GM19023 (cell line): ENCODE data around the gene KCNQ1.

ENCODE experiments used
- ATAC-seq: cut with Tn5 transposase; IDR thresholded peaks from one replicate; pipeline ENCODE4 v1.9.1; 2021; ENCODE audit warnings: mild to moderate bottlenecking, moderate library complexity; ENCODE audit not compliant: unreplicated experiment

Gene KCNQ1

DNA sequence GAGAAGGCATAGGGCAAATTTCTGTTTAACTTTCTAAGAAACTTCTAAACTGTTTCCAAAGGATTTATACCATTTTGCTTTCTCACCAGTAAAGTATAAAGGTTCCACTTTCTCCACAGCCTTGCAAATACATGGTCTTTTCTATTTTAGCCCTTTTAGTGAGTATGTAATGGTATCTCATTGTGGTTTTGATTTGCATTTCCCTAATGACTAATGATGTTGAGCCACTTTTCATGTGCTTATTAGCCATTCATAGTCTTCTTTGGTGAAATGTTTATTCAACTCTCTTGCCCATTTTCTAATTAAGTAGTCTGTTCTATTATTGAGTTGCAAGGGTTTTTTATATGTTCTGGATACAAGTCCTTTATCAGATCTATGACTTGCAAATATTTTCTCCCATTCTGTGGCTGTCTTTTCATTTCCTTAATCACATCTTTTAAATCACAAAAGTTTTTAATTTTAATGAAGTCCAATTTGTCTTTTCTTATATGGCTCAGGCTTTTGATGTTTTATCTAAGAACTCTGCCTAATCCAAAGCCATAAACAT lies 338.8 kb downstream of the KCNQ1 start:
- no peak for ATAC-seq

DNA sequence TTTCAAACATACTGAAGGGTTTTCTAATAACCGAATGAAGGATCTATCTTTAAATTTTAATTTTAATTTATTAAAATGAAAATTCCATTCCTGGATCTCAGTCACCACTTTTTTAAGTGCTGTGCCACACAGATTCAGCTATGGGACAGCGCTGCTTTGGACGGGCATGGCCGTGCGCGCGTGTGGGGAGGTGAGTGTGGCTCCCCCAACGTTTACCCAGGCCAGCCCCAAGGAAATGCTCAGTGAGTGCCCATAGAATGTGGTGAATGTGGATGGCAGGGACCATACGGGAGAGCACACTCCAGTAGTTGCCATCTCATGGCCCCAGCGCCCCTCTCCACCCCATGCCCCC lies 343.0 kb downstream of the KCNQ1 start:
- ATAC-seq = no peak

DNA sequence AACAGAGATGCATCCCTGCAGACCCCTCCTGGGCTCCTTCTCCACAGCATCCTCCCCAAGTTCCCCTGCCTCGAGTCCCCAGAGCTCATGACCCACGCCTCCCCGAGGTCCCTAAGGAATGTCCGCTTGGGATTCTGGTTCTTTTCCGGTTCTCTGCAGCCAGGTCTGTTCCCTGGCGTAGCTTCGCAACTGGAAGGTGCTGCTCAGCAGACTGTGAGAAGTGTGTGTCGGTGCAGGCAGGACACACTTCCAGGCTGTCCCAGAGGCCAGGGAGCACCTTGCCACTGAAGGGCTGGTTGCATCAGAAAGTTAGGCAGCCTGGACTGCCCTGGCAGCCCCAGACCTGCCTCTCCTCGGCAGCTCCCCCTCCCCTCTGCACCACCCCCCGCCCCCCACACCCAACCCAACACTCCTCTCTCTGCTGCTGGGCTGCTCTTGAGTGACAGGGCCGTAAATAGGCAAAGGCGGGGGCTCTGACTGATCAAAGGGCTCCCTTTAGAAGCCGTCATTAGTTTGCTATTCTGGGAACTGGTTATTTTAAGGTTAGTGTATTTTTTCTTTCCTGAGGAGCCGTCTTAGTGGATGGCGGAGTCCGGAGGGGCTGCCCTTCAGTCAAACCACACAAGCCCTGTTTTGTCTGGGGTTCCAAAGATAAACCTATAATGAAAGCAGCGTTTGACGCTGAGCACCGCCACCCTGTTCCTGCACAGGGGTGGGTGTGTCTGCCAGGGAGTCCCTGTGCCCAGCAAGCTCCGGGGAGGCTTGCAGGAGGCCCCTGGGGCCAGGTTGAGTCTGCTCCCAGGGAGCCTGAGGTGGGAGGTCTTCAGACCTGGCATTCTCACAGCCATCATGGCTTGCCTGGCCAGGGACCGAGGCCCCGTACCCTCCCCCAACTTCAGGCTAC lies 343.6 kb downstream of the KCNQ1 start:
- no peak for ATAC-seq

DNA sequence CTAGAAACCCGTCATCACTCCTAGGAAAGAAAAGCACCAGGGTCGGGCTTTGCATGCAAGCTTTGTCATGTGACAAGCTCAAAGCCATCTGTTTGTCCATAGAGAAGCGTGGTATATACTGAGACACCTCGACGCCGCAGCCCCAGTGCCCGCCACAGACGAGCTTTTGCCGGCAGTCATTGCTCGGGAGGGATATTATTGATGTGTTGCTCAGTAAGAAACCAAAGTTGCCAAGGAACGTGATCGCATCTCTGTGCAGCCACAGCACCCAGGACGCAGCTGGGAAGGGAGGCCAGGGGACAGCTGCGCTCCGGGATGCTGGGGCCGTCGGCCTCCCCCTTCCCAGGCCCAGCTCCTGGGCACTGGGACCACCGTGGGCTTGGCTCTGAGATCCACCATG lies 344.5 kb downstream of the KCNQ1 start:
- ATAC-seq = no peak

DNA sequence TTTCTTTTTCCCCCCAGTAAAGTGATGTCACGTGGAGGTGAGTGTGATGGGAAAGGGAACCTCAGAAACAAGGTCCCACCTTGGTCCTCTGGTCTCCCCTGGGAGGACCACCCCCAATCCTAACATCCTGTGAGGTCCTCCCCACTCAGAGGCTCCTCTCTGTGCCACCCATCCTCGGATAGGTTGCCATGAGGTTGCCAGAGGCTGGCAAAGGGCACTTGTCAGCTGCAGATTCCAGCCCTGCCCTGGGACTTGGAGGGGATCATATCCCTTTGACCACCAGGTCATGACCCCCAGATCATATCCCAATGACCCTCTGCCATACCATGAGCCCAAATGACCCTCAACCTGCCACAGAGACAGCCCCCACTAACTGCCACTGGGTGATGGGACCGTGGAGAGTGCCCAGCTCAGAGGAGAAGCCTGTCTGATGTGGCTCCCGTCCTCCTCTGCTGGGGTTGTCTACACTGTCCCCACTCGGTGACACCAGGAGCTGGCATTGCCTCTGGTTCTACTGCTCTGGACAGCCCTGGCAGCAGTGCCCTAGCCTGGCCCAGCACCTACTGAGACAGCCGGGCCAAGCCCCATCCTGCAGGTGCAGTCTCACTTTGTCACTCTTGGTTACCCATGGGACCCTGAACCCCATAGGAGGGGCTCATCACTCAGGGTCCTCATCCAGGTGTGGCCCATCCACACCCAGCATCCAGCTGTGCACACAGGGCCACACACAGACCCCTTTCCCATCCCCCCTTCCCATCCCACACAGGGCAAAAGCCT lies 345.2 kb downstream of the KCNQ1 start:
- no peak for ATAC-seq

DNA sequence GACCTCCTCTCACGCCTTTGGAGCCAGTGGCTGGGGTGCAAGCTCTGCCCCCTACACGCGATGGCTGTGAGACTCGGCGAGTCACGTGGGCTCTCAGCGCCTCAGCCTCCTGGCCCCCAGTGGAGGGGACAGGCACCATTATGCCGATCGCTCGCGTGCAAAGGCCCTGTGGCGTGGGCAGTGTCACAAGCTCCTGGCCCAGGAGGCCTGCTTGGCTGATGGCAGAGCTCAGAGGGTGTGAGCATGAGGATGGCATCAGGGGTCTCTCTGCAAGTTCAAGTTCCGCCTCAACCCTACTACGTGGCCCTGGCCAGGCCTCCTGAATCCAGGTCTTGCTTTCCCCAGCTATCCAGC lies 345.7 kb downstream of the KCNQ1 start:
- no peak for ATAC-seq

DNA sequence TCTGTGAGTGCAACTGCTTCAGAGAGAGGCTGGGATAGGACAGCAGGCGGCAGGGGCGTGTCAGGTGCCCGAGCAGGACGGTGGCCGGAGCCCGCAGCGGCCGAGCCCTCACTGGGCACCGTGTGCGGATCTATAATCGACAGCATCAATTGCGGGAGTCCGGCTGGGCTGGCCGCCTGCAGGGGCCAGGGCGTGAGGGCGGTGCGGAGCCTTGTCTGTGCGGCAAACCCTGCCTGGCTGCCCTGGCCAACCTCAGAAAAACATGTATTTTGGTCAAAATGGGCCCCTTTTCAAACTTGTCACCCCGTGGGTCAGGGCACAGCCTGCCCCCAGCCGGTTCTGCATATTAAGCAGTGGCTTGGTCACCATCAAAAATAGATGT lies 346.3 kb downstream of the KCNQ1 start:
- no peak for ATAC-seq

DNA sequence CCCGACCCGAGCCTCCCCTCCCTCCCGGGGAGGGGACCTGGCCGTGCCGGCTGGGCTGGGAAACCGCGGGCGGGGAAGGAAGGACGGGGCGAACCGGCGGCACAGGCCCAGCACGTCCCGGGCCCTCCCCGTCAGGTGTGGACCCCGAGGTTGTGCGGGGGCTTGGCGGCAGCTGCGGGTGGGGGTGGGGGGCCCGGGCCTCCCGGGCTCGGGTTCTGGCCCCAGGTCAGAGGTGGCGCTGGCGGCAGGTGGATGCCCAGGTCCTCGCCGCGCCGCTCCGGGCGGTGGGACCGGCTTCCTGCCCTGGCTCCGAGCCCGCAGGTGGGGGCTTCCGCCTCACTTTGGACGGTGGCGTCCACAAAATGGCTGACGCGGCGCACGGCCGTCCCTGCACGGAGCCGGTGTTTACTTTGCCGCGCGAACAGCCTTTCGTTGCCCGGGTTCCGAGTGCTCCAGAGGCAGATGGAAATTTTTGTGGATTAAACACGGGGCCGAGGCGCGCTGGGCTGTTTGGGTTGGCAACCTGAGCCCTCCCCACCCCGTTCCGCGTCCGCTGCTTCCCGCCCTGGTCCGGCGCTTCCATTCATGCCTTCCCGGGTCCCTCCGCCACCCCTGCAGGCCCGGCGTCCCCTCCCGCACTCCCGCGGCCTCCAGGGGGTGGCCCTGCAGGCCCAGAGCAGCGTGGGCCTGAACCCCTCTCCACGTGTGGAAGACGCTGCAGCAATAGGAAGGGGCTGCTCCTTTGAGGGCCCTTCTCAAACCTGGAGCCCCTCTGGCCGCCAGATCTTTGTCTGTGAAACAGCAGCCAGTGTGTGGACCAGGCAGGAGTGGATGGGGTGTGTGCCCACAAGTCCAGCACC lies 346.9 kb downstream of the KCNQ1 start:
- ATAC-seq = no peak

DNA sequence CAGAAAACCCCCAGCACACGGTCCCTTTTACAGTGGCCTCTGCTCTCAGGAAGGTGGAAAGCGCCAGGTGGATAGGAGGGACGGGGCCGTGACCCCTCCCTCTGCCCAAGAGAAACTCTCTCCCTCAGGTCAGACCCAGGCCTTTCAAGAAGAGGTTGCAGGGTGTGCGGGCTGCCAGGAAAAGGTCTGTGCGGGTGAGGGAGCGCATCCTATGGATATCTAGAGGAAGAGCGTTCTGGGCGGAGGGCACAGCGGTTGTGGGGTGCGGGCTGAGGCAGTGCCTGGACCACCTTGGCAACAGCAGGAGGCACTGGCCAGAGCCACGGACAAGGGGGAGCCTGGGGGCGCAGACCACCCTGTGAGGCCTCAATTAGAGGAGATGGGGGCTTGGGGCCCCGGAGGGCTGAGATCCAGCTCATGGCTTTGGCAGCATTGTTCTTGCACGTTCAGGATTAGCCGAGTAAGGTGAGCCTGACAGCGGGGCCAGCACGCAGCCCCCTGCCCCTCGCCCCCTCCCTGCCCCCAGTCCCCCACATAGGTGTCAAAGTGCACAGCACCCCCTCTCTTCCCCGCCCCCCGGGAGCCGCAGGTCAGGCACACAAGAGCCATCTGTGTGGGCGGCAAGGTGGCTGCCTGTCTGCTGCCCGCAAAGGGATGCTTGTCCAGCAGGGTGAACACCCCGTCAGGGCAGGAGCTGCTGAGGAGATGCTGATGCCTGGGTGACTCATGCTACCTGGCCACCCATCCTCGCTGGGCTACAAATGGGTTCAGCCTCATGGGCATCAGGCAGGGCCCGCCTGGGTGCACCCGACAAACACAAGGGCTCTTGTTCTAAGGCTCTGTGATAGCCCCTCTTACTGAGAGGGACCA lies 347.8 kb downstream of the KCNQ1 start:
- no peak for ATAC-seq

DNA sequence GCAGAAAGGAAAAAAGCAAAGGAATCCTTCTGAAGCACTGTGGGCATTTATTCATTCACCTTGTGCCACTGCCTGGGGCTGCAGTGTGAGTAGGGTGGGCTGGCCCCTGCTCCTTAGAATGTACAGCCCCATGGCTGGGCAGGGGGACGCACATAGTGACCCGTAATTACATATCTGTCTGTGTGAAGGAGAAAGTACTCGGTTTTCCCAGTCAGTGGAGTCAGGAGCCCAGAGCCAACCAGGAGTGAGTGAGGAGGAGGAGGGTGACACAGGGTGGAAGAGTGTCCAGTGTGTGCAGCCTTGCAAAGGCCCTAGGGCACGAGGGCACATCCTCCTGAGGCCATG lies 348.9 kb downstream of the KCNQ1 start:
- no peak for ATAC-seq

DNA sequence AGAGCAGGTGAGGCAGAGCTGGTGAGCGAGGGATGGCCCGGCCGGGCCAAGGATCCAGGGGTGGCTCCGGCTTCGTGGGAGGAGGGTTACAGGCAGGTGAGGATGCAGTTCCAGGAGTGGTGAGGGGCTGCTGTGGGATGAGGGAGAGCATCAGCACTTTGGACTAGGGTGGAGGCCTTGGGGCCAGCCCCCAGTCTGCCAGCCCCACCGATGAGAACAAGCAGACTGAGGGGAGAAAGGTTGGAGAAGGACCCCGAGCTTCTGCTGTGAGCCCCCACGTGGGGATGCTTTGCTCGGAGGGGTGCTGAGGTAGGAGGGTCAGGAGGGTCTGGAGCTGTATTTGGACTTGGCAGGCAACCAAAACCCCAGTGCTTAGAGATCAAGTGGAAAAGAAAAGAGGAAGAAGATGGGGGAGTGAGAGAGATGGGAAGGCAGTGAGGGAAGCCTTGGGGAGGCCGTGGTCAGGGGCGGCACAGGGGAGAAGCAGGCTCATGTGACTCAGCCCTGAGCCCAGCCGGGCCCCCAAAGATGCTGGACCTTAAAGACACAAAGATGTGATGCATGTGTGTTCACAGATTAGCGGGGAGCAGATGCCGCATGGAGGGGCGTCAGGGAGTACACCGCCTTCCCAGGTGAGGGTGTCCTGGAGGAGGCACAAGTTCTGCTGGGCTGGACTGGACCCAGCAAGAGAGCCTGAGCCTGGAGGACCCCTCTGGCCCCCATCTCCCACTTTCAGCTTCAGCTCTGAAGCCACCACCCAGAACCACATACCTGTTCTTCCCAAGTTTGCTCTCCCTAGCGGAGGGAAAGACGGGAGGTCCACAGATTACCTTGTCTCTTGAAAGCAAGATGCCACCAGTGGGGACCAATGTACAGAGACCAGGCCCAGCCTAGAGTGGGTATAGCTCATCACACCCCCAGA lies 349.5 kb downstream of the KCNQ1 start:
- ATAC-seq = no peak

DNA sequence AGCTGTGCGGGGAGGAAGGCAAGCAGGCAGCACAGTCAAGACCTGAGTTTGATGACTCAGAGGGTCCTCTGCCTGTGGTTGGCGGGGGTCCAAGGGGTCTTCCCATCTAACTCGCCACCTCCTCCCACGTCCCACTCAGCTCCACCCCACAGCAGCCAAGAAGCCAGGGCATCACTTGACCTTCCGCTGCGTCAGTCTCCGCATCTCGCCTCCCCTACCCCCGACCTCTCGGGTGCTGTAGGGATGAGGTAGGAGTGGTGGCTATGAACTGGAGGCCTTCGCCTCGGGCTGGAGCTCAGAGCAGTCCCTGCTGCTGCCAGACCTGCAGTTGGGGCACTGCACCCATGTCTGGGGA lies 350.1 kb downstream of the KCNQ1 start:
- no peak for ATAC-seq

DNA sequence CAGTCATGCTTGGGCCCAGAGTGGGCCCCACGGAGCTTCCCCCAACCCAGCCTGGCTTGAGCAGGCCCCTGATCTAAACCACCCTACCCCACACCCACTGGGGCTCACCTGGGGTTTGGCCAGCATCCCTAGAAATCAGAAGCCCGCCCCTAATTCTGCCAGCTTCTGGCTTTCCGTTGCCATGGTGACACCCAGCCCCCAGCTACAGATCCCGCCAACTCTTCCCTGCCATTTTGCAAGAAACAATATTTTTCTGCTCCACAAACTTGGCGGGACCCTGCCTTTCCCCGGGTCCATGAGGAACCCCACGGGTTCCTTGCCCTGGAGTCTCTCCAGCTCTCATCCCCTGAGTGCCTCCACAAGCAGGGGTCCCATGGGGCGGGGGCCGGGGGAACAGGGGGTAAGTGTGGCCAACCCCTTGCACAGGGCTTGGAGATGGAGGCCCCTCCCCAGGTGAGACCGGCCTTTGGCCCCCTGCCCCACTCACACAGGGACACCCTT lies 350.7 kb downstream of the KCNQ1 start:
- no peak for ATAC-seq

DNA sequence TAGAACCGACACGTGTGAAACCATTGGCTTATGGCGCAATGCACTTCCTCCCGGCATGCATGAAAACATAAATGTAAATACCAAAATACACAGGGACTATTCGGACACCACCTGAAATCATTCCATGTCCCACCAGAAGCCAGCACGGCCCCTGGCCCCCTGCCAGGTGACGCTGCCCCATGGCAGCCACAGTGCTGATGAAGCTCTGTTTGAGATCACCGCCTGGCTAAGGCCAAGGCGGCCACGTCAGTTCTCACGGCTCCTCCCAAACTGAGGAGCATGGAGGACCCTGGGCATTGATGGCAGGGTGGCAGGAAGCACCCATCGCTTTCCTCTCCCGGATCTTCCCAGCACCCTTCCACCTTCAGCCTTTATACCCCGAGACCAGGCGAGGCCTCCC lies 351.3 kb downstream of the KCNQ1 start:
- no peak for ATAC-seq

DNA sequence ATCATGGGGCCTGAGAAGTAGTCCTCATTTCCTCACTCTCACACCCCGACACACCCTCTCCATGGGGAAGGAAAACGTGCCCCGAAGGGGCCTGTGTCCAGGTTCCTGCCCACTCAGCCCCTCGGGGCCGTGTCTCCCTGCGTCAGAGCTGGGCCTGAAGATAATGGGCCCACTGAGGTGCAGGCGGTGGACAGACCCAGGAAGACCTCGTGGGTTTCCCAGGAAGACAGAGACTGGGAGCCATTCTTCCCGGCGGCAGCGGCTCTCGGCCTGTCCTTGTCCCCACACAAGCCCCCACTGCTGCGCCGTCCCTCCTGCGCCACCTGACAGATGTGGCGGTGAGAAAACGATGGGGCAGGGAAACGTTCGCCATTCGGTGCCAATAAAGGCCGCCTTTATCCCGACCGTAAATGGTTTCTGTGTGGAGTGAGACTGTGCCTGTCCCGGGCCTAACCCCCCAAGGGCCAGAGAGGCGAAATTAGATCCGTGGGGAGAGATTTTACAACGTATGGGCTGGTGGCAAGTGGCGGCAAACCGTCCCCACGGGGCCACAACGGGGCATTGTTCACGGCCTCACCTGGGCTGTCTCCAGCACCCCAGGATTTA lies 351.8 kb downstream of the KCNQ1 start:
- no peak for ATAC-seq

DNA sequence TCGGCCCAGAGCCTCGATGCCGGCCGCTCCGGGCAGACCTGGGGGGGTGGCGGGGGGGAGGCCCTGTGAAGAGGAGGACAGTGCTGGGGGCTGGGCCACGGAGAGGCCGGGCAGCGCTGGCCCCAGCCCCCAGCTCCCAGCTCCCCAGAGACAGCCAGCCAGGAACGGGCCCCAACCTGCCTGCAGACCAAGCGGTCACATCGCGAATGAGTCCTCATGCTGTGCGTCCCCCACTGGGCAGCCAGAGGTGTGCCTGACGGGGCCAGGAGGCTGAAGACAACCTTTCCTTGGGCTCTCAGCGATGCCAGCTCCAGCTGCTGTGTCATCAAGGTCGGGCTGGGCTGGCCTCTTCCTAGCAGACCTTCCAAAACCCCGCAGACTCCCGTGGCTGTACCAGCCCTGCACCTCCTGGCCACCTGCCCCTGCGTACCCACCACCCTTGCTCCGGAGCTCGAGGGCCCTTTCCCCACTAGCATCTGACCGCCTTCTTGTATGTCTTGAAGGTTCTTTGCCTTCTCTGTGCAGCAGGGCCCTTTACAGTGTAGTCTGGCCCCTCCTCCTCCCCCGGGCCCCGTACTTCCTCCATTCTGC lies 352.4 kb downstream of the KCNQ1 start:
- no peak for ATAC-seq

DNA sequence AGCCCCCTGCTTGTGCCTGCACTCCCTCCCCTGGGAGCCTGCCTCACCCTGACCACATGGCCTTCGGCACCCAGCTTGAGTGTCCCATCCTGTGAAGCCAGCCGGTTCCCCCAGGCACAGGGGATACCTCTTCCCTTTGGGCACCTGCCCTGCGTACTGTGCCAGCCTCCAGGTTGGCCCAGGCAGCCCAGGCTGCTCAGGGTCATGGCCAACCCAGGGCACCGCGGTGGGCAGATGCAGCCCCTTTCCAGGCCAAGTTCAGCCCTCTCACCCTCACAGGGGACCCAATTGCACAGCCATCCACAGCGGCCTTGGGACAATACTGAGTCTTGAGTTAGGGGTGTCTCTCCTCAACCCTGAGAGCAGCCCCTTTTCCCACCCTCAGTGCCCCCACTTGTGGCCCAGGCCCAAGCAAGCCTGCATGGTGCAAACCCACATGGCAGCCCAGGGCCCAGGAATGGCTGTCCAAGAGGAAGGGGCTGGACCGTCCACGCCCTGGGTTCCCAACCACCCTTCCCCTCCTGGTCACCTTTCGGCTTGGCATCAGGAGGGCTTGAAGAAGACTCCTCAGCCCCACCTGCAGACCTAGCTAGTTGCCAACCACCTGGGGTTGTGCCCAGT lies 353.0 kb downstream of the KCNQ1 start:
- no peak for ATAC-seq
